ENCODE results near the gene ABCA10. TPM values are rescaled to one million over a fixed set of nuclear protein-coding genes. Genes with fewer than 3 reads are reported as not detected.

Gene ABCA10
- total and polyA plus RNA-seq, 2 of the 8 experiments (the other 6 are each of a cell fraction or from before 2014, with no cell fraction given), result not detected

DNA sequence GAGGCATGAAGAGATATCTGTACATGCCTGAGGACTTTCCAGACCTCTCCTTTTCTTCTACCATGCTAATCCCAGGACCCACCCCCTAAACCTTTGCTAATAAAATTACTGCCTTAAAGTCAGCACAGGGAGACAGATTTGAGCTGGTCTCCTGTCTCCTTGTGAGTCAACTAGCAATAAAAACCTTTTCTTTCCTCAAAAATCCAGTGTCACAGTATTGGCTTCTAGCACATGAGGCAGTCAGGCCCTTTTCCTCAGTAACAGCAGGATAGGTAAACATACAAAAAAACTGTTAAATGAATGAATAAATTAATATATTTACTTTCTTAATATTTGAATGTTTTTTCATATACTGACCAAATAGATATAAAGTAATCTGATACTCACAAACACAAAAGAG is 41.3 kb downstream of the ABCA10 start (continued):
- TF ChIP-seq FOSL1 (IDR thresholded peaks at IDR 0.05; ENCODE audit: insufficient read depth, low read depth, low read length) (no peak), POLR2A (IDR thresholded peaks at IDR 0.05; ENCODE audit: control extremely low read depth in 1 of 2, low read depth in 2 of 2, low read length in 2 of 2) (no peak)
